HepG2 (cell line): ENCODE measurements around the gene LLGL2. TPM values are rescaled to one million over a fixed set of nuclear protein-coding genes. Genes with fewer than 3 reads are reported as not detected.

Experiments used
- AGO2 ChIP-seq: fragments of 200-400 bp; formaldehyde crosslinking; optimal IDR thresholded peaks from 2 replicates; pipeline ENCODE3; 2017; ENCODE audit warnings: mild to moderate bottlenecking, low read depth, low read length, moderate library complexity
- ATAD3A ChIP-seq: sonication (generic); formaldehyde crosslinking; IDR thresholded peaks from 2 replicates; pipeline ENCODE4 v1.4.0; 2020; ENCODE audit warnings: missing genetic modification reagents
- ATF4 ChIP-seq, 2 experiments: fragments of 450-650 bp in 1 of 2; sonication (generic) in 1 of 2; formaldehyde crosslinking; IDR thresholded peaks; 2 replicates each; pipeline versions ENCODE4 v1.5.0 to v1.8.0; 2020 to 2022; ENCODE audit warnings: mild to moderate bottlenecking in 1 of 2, missing genetic modification reagents in 1 of 2
- CHD2 ChIP-seq: IDR thresholded peaks from 2 replicates; pipeline ENCODE4 v1.6.1; 2011; ENCODE audit warnings: low read depth, low read length, improper control_type of control experiment
- ELF3 ChIP-seq: IDR thresholded peaks from 2 replicates; pipeline ENCODE4 v1.6.1; 2016; ENCODE audit warnings: missing genetic modification reagents, missing compliant biosample characterization
- ETV5 ChIP-seq: IDR thresholded peaks from 2 replicates; pipeline ENCODE4 v1.6.1; 2018; ENCODE audit warnings: missing biosample characterization, missing genetic modification reagents, inconsistent platforms, borderline replicate concordance
- FIP1L1 ChIP-seq: fragments of 200-400 bp; formaldehyde crosslinking; IDR thresholded peaks from 2 replicates; pipeline ENCODE4 v1.6.1; 2018; ENCODE audit warnings: low read depth, mild to moderate bottlenecking, low read length, moderate library complexity, borderline replicate concordance; ENCODE audit not compliant: insufficient read depth
- HDAC6 ChIP-seq: fragments of 200-600 bp; sonication (generic); IDR thresholded peaks from 2 replicates; pipeline ENCODE4 v1.7.0; 2017; ENCODE audit warnings: mild to moderate bottlenecking, antibody characterized with exemption, low read length, low read depth
- IRF9 ChIP-seq: sonication (generic); formaldehyde crosslinking; IDR thresholded peaks from 2 replicates; pipeline ENCODE4 v1.8.0; 2022; ENCODE audit warnings: missing genetic modification reagents, mild to moderate bottlenecking, borderline replicate concordance
- MAX ChIP-seq: IDR thresholded peaks from 2 replicates; pipeline ENCODE4 v1.6.1; 2012; ENCODE audit warnings: inconsistent platforms
- MIER2 ChIP-seq: IDR thresholded peaks from 2 replicates; pipeline ENCODE4 v1.6.1; 2016; ENCODE audit warnings: missing biosample characterization, missing genetic modification reagents
- NFE2 ChIP-seq: sonication (generic); formaldehyde crosslinking; IDR thresholded peaks from 2 replicates; pipeline ENCODE4 v1.4.0; 2020; ENCODE audit warnings: missing genetic modification reagents
- NFE2L1 ChIP-seq: sonication (generic); formaldehyde crosslinking; IDR thresholded peaks from 2 replicates; pipeline ENCODE4 v1.4.0; 2020; ENCODE audit warnings: missing genetic modification reagents, mild to moderate bottlenecking, borderline replicate concordance
- SALL1 ChIP-seq: sonication (generic); formaldehyde crosslinking; IDR thresholded peaks from 2 replicates; pipeline ENCODE4 v1.8.0; 2022; ENCODE audit warnings: mild to moderate bottlenecking, missing genetic modification reagents
- SATB2 ChIP-seq: sonication (generic); formaldehyde crosslinking; IDR thresholded peaks from 2 replicates; pipeline ENCODE4 v1.5.0; 2020; ENCODE audit warnings: missing genetic modification reagents
- SPEN ChIP-seq: sonication (generic); formaldehyde crosslinking; IDR thresholded peaks from 2 replicates; pipeline ENCODE4 v1.5.1; 2020; ENCODE audit warnings: low read depth, mild to moderate bottlenecking, missing genetic modification reagents
- TEF ChIP-seq: sonication (generic); formaldehyde crosslinking; IDR thresholded peaks from 2 replicates; pipeline ENCODE4 v1.5.0; 2020; ENCODE audit warnings: missing genetic modification reagents
- TOPORS ChIP-seq: sonication (generic); formaldehyde crosslinking; IDR thresholded peaks from 2 replicates; pipeline ENCODE4 v1.8.0; 2023; ENCODE audit warnings: mild to moderate bottlenecking, missing genetic modification reagents
- ZBTB46 ChIP-seq: sonication (generic); formaldehyde crosslinking; IDR thresholded peaks from 2 replicates; pipeline ENCODE4 v1.4.0; 2020; ENCODE audit warnings: mild to moderate bottlenecking, missing genetic modification reagents, borderline replicate concordance
- ZFX ChIP-seq: sonication (generic); formaldehyde crosslinking; IDR thresholded peaks from 2 replicates; pipeline ENCODE4 v1.4.0; 2020; ENCODE audit warnings: mild to moderate bottlenecking, low read depth, missing genetic modification reagents, moderate library complexity
- ZNF256 ChIP-seq: sonication (generic); formaldehyde crosslinking; conservative IDR thresholded peaks from 2 replicates; pipeline ENCODE4 v1.4.0; 2020; ENCODE audit warnings: missing genetic modification reagents
- ZNF274 ChIP-seq: sonication (generic); formaldehyde crosslinking; IDR thresholded peaks from 2 replicates; pipeline ENCODE4 v1.5.1; 2020; ENCODE audit warnings: mild to moderate bottlenecking, missing genetic modification reagents
- ZNF7 ChIP-seq: IDR thresholded peaks from 2 replicates; pipeline ENCODE4 v1.6.1; 2016; ENCODE audit warnings: missing biosample characterization, missing genetic modification reagents
- ZNF883 ChIP-seq: sonication (generic); formaldehyde crosslinking; IDR thresholded peaks from 2 replicates; pipeline ENCODE4 v1.5.1; 2020; ENCODE audit warnings: mild to moderate bottlenecking, missing genetic modification reagents; ENCODE audit errors: not compliant biosample characterization
- ZSCAN31 ChIP-seq: sonication (generic); formaldehyde crosslinking; IDR thresholded peaks from 2 replicates; pipeline ENCODE4 v1.5.0; 2020; ENCODE audit warnings: low read depth, mild to moderate bottlenecking, missing genetic modification reagents
- polyA plus RNA-seq, 8 experiments: library from polyadenylated mRNA; depleted of rRNA in 3 of 8; stranded (reverse) in 7 of 8; unstranded in 1 of 8; fragments of >200 nt; fragmentation: Illumina TruSeq in 4 of 8; extraction: Trizol in 4 of 8; gene quantifications; 2 replicates each; pipeline versions ENCODE4 v1.2.1 to v1.2.3, GENCODE V29; 2011 to 2016; ENCODE audit warnings: low read depth in 4 of 8, missing spikeins in 1 of 8, mixed read lengths in 1 of 8; ENCODE audit not compliant: insufficient read depth in 1 of 8
- total RNA-seq, 5 experiments: library from RNA; depleted of rRNA; stranded (reverse); fragments of >200 nt; fragmentation: Illumina TruSeq; extraction: Trizol; gene quantifications; 2 replicates each; pipeline ENCODE4 v1.2.3, GENCODE V29; 2016; ENCODE audit warnings: low read depth in 1 of 5
- TF ChIP-seq, protein P1 (sequence below): sonication (generic); formaldehyde crosslinking; IDR thresholded peaks from 2 replicates; pipeline ENCODE4 v1.5.1; 2020; ENCODE audit warnings: missing genetic modification reagents, mild to moderate bottlenecking, borderline replicate concordance

Gene LLGL2
- total and polyA plus RNA-seq, 2 of the 13 experiments (the other 11 are each of a cell fraction or from before 2014, with no cell fraction given) = 83.0 to 86.7 TPM

- TF ChIP-seq ZBTB46 (CRISPR knock-in tag) (no peak), SALL1 (no peak), FIP1L1 (no peak), ATF4 (CRISPR knock-in tag; IDR thresholded peaks at IDR 0.05) (0 out of 4 replicates have a peak, but pooled peaks of 1 of the 2 experiments have one; percentile 25), NFE2 (CRISPR knock-in tag) (no peak), HDAC6 (no peak), SATB2 (CRISPR knock-in tag) (no peak), AGO2 (peak; percentile 23), ELF3 (CRISPR knock-in tag) (0 out of 2 replicates have a peak, but pooled peaks have one; percentile 49), TOPORS (CRISPR knock-in tag) (peak; percentile 2; the same call in 1 of the 2 replicates), ZNF883 (CRISPR knock-in tag) (peak; percentile 14), MAX (peak; percentile 69; the same call in 1 of the 2 replicates), ZFX (CRISPR knock-in tag) (peak; percentile 65), ATAD3A (CRISPR knock-in tag) (no peak), SPEN (CRISPR knock-in tag) (0 out of 2 replicates have a peak, but pooled peaks have one; percentile 3), NFE2L1 (CRISPR knock-in tag) (no peak), ZNF7 (CRISPR knock-in tag) (no peak), CHD2 (no peak), TEF (CRISPR knock-in tag) (0 out of 2 replicates have a peak, but pooled peaks have one; percentile 7), ETV5 (peak; percentile 84), MIER2 (CRISPR knock-in tag) (no peak), ZNF274 (CRISPR knock-in tag) (no peak), ZNF256 (CRISPR knock-in tag) (no peak), ZSCAN31 (CRISPR knock-in tag) (peak; percentile 87; the same call in 1 of the 2 replicates), IRF9 (CRISPR knock-in tag) (no peak; the same call in 1 of the 2 replicates)
- TF ChIP-seq, protein P1, sequence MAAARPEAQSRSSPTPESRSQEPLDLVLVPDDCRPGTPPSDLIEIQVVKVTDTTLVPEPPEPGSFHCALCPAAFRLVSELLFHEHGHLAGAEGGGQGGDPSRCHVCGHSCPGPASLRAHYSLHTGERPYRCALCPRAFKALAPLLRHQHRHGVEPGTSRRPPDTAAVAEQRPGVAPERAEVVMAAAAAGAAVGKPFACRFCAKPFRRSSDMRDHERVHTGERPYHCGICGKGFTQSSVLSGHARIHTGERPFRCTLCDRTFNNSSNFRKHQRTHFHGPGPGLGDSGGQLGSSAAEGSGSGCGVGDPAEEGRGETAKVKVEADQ (CRISPR knock-in tag) = peak; percentile 9; the same call in 1 of the 2 replicates
These were observed 9.3 kb upstream of the LLGL2 start, which contains the start of gene TSEN54 (continued) for GRCh38 chr17:75516255-75516618.
